MM.1S (cell line): ENCODE measurements around the gene IL10.

Experiments
- DNase-seq: peaks from one replicate; pipeline ENCODE4 v3.0.0-alpha.2; 2015
- H2AFZ ChIP-seq: fragments of 300-600 bp; sonication (generic); 2 replicates; pipeline ENCODE4 v1.6.0; 2016; ENCODE audit warnings: antibody characterized with exemption, low read length
- H3F3A ChIP-seq: fragments of 300-600 bp; sonication (generic); 2 replicates; pipeline ENCODE4 v1.6.1; 2016; ENCODE audit warnings: mild to moderate bottlenecking, antibody characterized with exemption, low read length, moderate library complexity, mixed read lengths; ENCODE audit not compliant: insufficient read depth
- H3K27ac ChIP-seq: fragments of 300-600 bp; sonication (generic); 2 replicates; pipeline ENCODE4 v1.5.1; 2016; ENCODE audit warnings: mild to moderate bottlenecking, low read length
- H3K27me3 ChIP-seq: fragments of 300-600 bp; sonication (generic); replicated peaks from 2 replicates; pipeline ENCODE4 v1.6.0; 2016; ENCODE audit warnings: low read length; ENCODE audit not compliant: insufficient read depth
- H3K36me3 ChIP-seq: fragments of 300-600 bp; sonication (generic); replicated peaks from 2 replicates; pipeline ENCODE4 v1.6.1; 2016; ENCODE audit warnings: mild to moderate bottlenecking, low read length, mixed read lengths; ENCODE audit not compliant: insufficient read depth
- H3K4me1 ChIP-seq: fragments of 300-600 bp; sonication (generic); 2 replicates; pipeline ENCODE4 v1.6.1; 2016; ENCODE audit warnings: low read length, mixed read lengths
- H3K4me2 ChIP-seq: fragments of 300-600 bp; sonication (generic); 2 replicates; pipeline ENCODE4 v1.6.0; 2016; ENCODE audit warnings: low read depth, low read length
- H3K4me3 ChIP-seq: fragments of 300-600 bp; sonication (generic); 2 replicates; pipeline ENCODE4 v1.5.1; 2016; ENCODE audit warnings: low read length, mixed read lengths
- H3K79me2 ChIP-seq: fragments of 300-600 bp; sonication (generic); 2 replicates; pipeline ENCODE4 v1.6.1; 2016; ENCODE audit warnings: mixed run types, low read length, mixed read lengths
- H3K9ac ChIP-seq: fragments of 300-600 bp; sonication (generic); 2 replicates; pipeline ENCODE4 v1.6.1; 2016; ENCODE audit warnings: low read length, mixed read lengths
- H3K9me2 ChIP-seq: fragments of 300-600 bp; sonication (generic); replicated peaks from 2 replicates; pipeline ENCODE4 v1.6.1; 2016; ENCODE audit warnings: mild to moderate bottlenecking, low read length, mixed read lengths; ENCODE audit not compliant: insufficient read depth
- H3K9me3 ChIP-seq: fragments of 300-600 bp; sonication (generic); replicated peaks from 2 replicates; pipeline ENCODE4 v1.6.1; 2016; ENCODE audit warnings: mild to moderate bottlenecking, low read length, mixed read lengths; ENCODE audit not compliant: insufficient read depth
- H4K20me1 ChIP-seq: fragments of 300-600 bp; sonication (generic); 2 replicates; pipeline ENCODE4 v1.6.1; 2016; ENCODE audit warnings: mild to moderate bottlenecking, low read length, moderate library complexity, mixed read lengths; ENCODE audit not compliant: insufficient read depth
- CTCF ChIP-seq: fragments of 300-600 bp; sonication (generic); IDR thresholded peaks from 2 replicates; pipeline ENCODE4 v1.5.1; 2016; ENCODE audit warnings: antibody characterized with exemption, low read length, mixed read lengths
- EZH2 ChIP-seq: fragments of 300-600 bp; sonication (generic); optimal IDR thresholded peaks from 2 replicates; pipeline ENCODE3; 2017; ENCODE audit warnings: low read depth, mild to moderate bottlenecking, antibody characterized with exemption, low read length, mixed read lengths
- EZH2phosphoT487 ChIP-seq: fragments of 300-600 bp; sonication (generic); IDR thresholded peaks from 2 replicates; pipeline ENCODE4 v1.6.1; 2018; ENCODE audit warnings: antibody characterized with exemption, low read length

IL10 gene

GRCh38 chr1:206803221-206803730 lies 31.0 kb upstream of the IL10 start:
- H3K27ac ChIP-seq, result peak overlapping the region; percentile 89
- no peak overlapping the region for H3K4me3 ChIP-seq
- peak; percentile 86 for DNase-seq
- H3K27me3 ChIP-seq, result no peaks in the 10 kb centered on the region
- H3K9ac ChIP-seq, result peak overlapping the region; percentile 56
- H3K79me2 ChIP-seq, result no peaks in the 10 kb centered on the region
- H3K9me2 ChIP-seq, result no peaks in the 10 kb centered on the region
- H3K9me3 ChIP-seq, result no peaks in the 10 kb centered on the region
- peaks cover 5% of the 10 kb centered on the region for H3F3A ChIP-seq
- H2AFZ ChIP-seq, result no peak overlapping the region
- H3K4me2 ChIP-seq, result 0 out of 2 replicates have a peak overlapping the region, but pooled peaks have one; percentile 3
- H3K4me1 ChIP-seq, result peaks cover 35% of the 10 kb centered on the region
- no peaks in the 10 kb centered on the region for H3K36me3 ChIP-seq
- TF ChIP-seq EZH2 (no peak), EZH2phosphoT487 (no peak), CTCF (no peak)
- H4K20me1 ChIP-seq, result no peaks in the 10 kb centered on the region

- TF ChIP-seq CTCF (no peak), EZH2phosphoT487 (no peak), EZH2 (no peak)
- H3K4me3 ChIP-seq, result no peak overlapping the region
- no peak overlapping the region for H3K9ac ChIP-seq
- H3K79me2 ChIP-seq, result no peaks in the 10 kb centered on the region
- H3K36me3 ChIP-seq, result no peaks in the 10 kb centered on the region
- no peaks in the 10 kb centered on the region for H4K20me1 ChIP-seq
- peak overlapping the region; percentile 89; the same call in 1 of the 2 replicates for H3K27ac ChIP-seq
- no peaks in the 10 kb centered on the region for H3K9me3 ChIP-seq
- H3K4me2 ChIP-seq, result no peak overlapping the region
- H2AFZ ChIP-seq, result no peak overlapping the region
- DNase-seq, result no peak
- no peaks in the 10 kb centered on the region for H3K9me2 ChIP-seq
- peaks cover 5% of the 10 kb centered on the region for H3F3A ChIP-seq
- H3K4me1 ChIP-seq, result peaks cover 41% of the 10 kb centered on the region
- no peaks in the 10 kb centered on the region for H3K27me3 ChIP-seq
Measured at GRCh38 chr1:206802401-206802800, 30.1 kb upstream of the IL10 start.

- H3K4me2 ChIP-seq, result no peak overlapping the region
- H3F3A ChIP-seq, result peaks cover 5% of the 10 kb centered on the region
- no peaks in the 10 kb centered on the region for H4K20me1 ChIP-seq
- no peak overlapping the region for H2AFZ ChIP-seq
- no peaks in the 10 kb centered on the region for H3K79me2 ChIP-seq
- no peak overlapping the region for H3K4me3 ChIP-seq
- no peaks in the 10 kb centered on the region for H3K36me3 ChIP-seq
- no peak overlapping the region for H3K9ac ChIP-seq
- no peaks in the 10 kb centered on the region for H3K9me2 ChIP-seq
- TF ChIP-seq EZH2phosphoT487, result no peak
- TF ChIP-seq CTCF, result no peak
- TF ChIP-seq EZH2, result no peak
- no peaks in the 10 kb centered on the region for H3K27me3 ChIP-seq
- peaks cover 41% of the 10 kb centered on the region for H3K4me1 ChIP-seq
- DNase-seq, result no peak
- H3K27ac ChIP-seq, result no peak overlapping the region
- H3K9me3 ChIP-seq, result no peaks in the 10 kb centered on the region
Measured at GRCh38 chr1:206801467-206801866, 29.2 kb upstream of the IL10 start.
